HEK293 (cell line): Measurements from ENCODE around the gene UCK1.
"Not testable (repeated sequence)": the region's sequence is repeated elsewhere in the genome, so short reads cannot be mapped to it uniquely, and the experiment has no call there.

Experiments
- CTCF ChIA-PET: fragments of 350-600 bp; formaldehyde crosslinking; extraction: SDS; loops from one replicate; lab custom pipeline; 2021; ENCODE audit warnings: antibody characterized with exemption; lab: Yijun Ruan, JAX
- POLR2A ChIA-PET: fragments of 300-600 bp; formaldehyde crosslinking; extraction: SDS; loops from one replicate; lab custom pipeline; 2020; ENCODE audit warnings: antibody characterized with exemption, inconsistent platforms; lab: Yijun Ruan, JAX
- H3K27ac ChIP-seq: fragments of 200-500 bp; sonication (Bioruptor generic); 2 replicates; pipeline ENCODE4 v1.5.1; 2014; ENCODE audit warnings: low read depth, low read length, control low read depth, inconsistent platforms; ENCODE audit errors: extremely low read depth
- H3K36me3 ChIP-seq, 2 experiments: fragments of 200-500 bp in 1 of 2; sonication (Bioruptor generic) in 1 of 2; 1 replicate in 1 of 2; 2 replicates in 1 of 2; pipeline ENCODE4 v1.5.1; 2014 to 2017; ENCODE audit warnings: inconsistent platforms in 2 of 2, low read length in 2 of 2; ENCODE audit not compliant: control insufficient read depth in 2 of 2, insufficient read depth in 1 of 2
- H3K4me1 ChIP-seq: fragments of 200-500 bp; sonication (Bioruptor generic); 2 replicates; pipeline ENCODE4 v1.5.1; 2014; ENCODE audit warnings: mild to moderate bottlenecking, low read length, inconsistent platforms; ENCODE audit not compliant: control insufficient read depth, insufficient read depth
- H3K4me3 ChIP-seq: 2 replicates; pipeline ENCODE4 v1.5.1; 2011; ENCODE audit warnings: low read depth, mild to moderate bottlenecking, control low read depth, low read length, moderate library complexity
- H3K9me3 ChIP-seq: fragments of 200-500 bp; sonication (Bioruptor generic); 2 replicates; pipeline ENCODE4 v1.5.1; 2014; ENCODE audit warnings: low read depth, low read length, inconsistent platforms; ENCODE audit not compliant: control insufficient read depth, insufficient read depth
- BCL11A ChIP-seq: fragments of 450-650 bp; formaldehyde crosslinking; IDR thresholded peaks from 2 replicates; pipeline ENCODE4 v1.5.1; 2016; ENCODE audit warnings: low read depth, missing biosample characterization, missing genetic modification characterization
- FEZF1 ChIP-seq: fragments of 450-650 bp; formaldehyde crosslinking; IDR thresholded peaks from 2 replicates; pipeline ENCODE4 v1.5.1; 2016; ENCODE audit warnings: missing biosample characterization, missing genetic modification characterization
- KLF17 ChIP-seq: fragments of 450-650 bp; formaldehyde crosslinking; IDR thresholded peaks from 2 replicates; pipeline ENCODE4 v1.5.1; 2016; ENCODE audit warnings: missing biosample characterization, missing genetic modification characterization
- KLF8 ChIP-seq: fragments of 450-650 bp; formaldehyde crosslinking; IDR thresholded peaks from 2 replicates; pipeline ENCODE4 v1.5.1; 2016; ENCODE audit warnings: missing biosample characterization, missing genetic modification characterization
- MYNN ChIP-seq: fragments of 450-650 bp; formaldehyde crosslinking; IDR thresholded peaks from 2 replicates; pipeline ENCODE4 v1.5.1; 2016; ENCODE audit warnings: missing biosample characterization, missing genetic modification characterization, borderline replicate concordance
- ZFP41 ChIP-seq: fragments of 450-650 bp; formaldehyde crosslinking; IDR thresholded peaks from 2 replicates; pipeline ENCODE4 v1.5.1; 2016; ENCODE audit warnings: missing biosample characterization, missing genetic modification characterization, borderline replicate concordance
- ZIC2 ChIP-seq: fragments of 450-650 bp; formaldehyde crosslinking; IDR thresholded peaks from 2 replicates; pipeline ENCODE4 v1.5.1; 2016; ENCODE audit warnings: missing biosample characterization, missing genetic modification characterization
- ZNF112 ChIP-seq: fragments of 450-650 bp; formaldehyde crosslinking; IDR thresholded peaks from 2 replicates; pipeline ENCODE4 v1.5.0; 2017; ENCODE audit warnings: missing biosample characterization, missing genetic modification characterization
- ZNF138 ChIP-seq: fragments of 450-650 bp; formaldehyde crosslinking; IDR thresholded peaks from 2 replicates; pipeline ENCODE4 v1.5.1; 2016; ENCODE audit warnings: missing biosample characterization, missing genetic modification characterization, borderline replicate concordance
- ZNF146 ChIP-seq: fragments of 450-650 bp; formaldehyde crosslinking; IDR thresholded peaks from 2 replicates; pipeline ENCODE4 v1.5.1; 2016; ENCODE audit warnings: missing biosample characterization, missing genetic modification characterization
- ZNF148 ChIP-seq: fragments of 450-650 bp; formaldehyde crosslinking; IDR thresholded peaks from 2 replicates; pipeline ENCODE4 v1.5.0; 2017; ENCODE audit warnings: missing biosample characterization, missing genetic modification characterization, borderline replicate concordance
- ZNF239 ChIP-seq: fragments of 450-650 bp; formaldehyde crosslinking; IDR thresholded peaks from 2 replicates; pipeline ENCODE4 v1.5.1; 2016; ENCODE audit warnings: missing biosample characterization, missing genetic modification characterization
- ZNF311 ChIP-seq: fragments of 450-650 bp; formaldehyde crosslinking; IDR thresholded peaks from 2 replicates; pipeline ENCODE4 v1.5.1; 2017; ENCODE audit warnings: missing biosample characterization, missing genetic modification characterization, borderline replicate concordance
- ZNF416 ChIP-seq: fragments of 450-650 bp; formaldehyde crosslinking; IDR thresholded peaks from 2 replicates; pipeline ENCODE4 v1.5.1; 2016; ENCODE audit warnings: missing biosample characterization, missing genetic modification characterization
- ZNF426 ChIP-seq: fragments of 450-650 bp; formaldehyde crosslinking; IDR thresholded peaks from 2 replicates; pipeline ENCODE4 v1.5.1; 2017; ENCODE audit warnings: missing biosample characterization, missing genetic modification characterization, mild to moderate bottlenecking, inconsistent platforms, moderate library complexity
- ZNF530 ChIP-seq: fragments of 450-650 bp; formaldehyde crosslinking; IDR thresholded peaks from 2 replicates; pipeline ENCODE4 v1.5.1; 2016; ENCODE audit warnings: low read depth, missing biosample characterization, missing genetic modification characterization
- ZNF658 ChIP-seq: fragments of 450-650 bp; formaldehyde crosslinking; IDR thresholded peaks from 2 replicates; pipeline ENCODE4; 2016; ENCODE audit warnings: missing biosample characterization, missing genetic modification characterization
- ZNF670 ChIP-seq: fragments of 450-650 bp; formaldehyde crosslinking; IDR thresholded peaks from 2 replicates; pipeline ENCODE4 v1.5.1; 2016; ENCODE audit warnings: missing biosample characterization, missing genetic modification characterization, low read depth
- ZNF76 ChIP-seq: fragments of 450-650 bp; formaldehyde crosslinking; IDR thresholded peaks from 2 replicates; pipeline ENCODE4; 2016; ENCODE audit warnings: low read depth, missing biosample characterization, missing genetic modification characterization, borderline replicate concordance
- ZNF843 ChIP-seq: fragments of 450-650 bp; formaldehyde crosslinking; IDR thresholded peaks from 2 replicates; pipeline ENCODE4 v1.5.1; 2016; ENCODE audit warnings: missing biosample characterization, missing genetic modification characterization
- ZSCAN30 ChIP-seq: fragments of 450-650 bp; IDR thresholded peaks from 2 replicates; pipeline ENCODE4 v1.5.1; 2018; ENCODE audit warnings: missing biosample characterization, mild to moderate bottlenecking, missing genetic modification characterization, moderate library complexity
- ZSCAN5A ChIP-seq: fragments of 450-650 bp; formaldehyde crosslinking; IDR thresholded peaks from 2 replicates; pipeline ENCODE4 v1.5.1; 2016; ENCODE audit warnings: missing biosample characterization, missing genetic modification characterization
- ZXDB ChIP-seq: fragments of 450-650 bp; formaldehyde crosslinking; IDR thresholded peaks from 2 replicates; pipeline ENCODE4 v1.5.1; 2016; ENCODE audit warnings: missing biosample characterization, missing genetic modification characterization

Gene UCK1

GRCh38 chr9:131516100-131516499 lies 15.0 kb downstream of the UCK1 start (continued):
- no peak for TF ChIP-seq FEZF1 (tag by site-specific recombination)
- TF ChIP-seq ZNF530 (tag by site-specific recombination), result no peak
- TF ChIP-seq ZNF239 (tag by site-specific recombination), result no peak
- TF ChIP-seq ZNF670, result no peak

- peaks cover 12 to 99% of the 10 kb centered on the region in 2 experiments for H3K36me3 ChIP-seq
- POLR2A ChIA-PET, H3K4me1 ChIP-seq, H3K9me3 ChIP-seq, CTCF ChIA-PET, H3K4me3 ChIP-seq, H3K27ac ChIP-seq: not testable (repeated sequence)
Measured at GRCh38 chr9:131515559-131516031, 15.5 kb downstream of the UCK1 start.

GRCh38 chr9:131513177-131513576 lies 17.9 kb downstream of the UCK1 start:
- Histone ChIP-seq H3K9me3 (no peaks in the 10 kb centered on the region), H3K27ac (no peak overlapping the region), H3K4me3 (no peak overlapping the region), H3K36me3 (peaks cover 17 to 96% of the 10 kb centered on the region in 2 experiments), H3K4me1 (no peaks in the 10 kb centered on the region)
- ChIA-PET CTCF (interaction anchor here (0.7 kb wide), 1 partner anchor 162 kb away, joined by 4 read pairs; no protein-coding TSS in a partner anchor), POLR2A (no interaction called here)
- TF ChIP-seq ZSCAN30 (tag by site-specific recombination), result no peak
- TF ChIP-seq MYNN (tag by site-specific recombination), result no peak
- no peak for TF ChIP-seq ZNF146 (tag by site-specific recombination)
- no peak for TF ChIP-seq ZXDB (tag by site-specific recombination)
- TF ChIP-seq ZNF416 (tag by site-specific recombination), result no peak
- no peak for TF ChIP-seq ZNF138 (tag by site-specific recombination)
- TF ChIP-seq ZNF311 (tag by site-specific recombination), result no peak
- TF ChIP-seq ZNF426 (tag by site-specific recombination), result no peak
- TF ChIP-seq ZNF843 (tag by site-specific recombination), result no peak
- no peak for TF ChIP-seq ZNF112 (tag by site-specific recombination)
- TF ChIP-seq ZNF658 (tag by site-specific recombination), result no peak
- TF ChIP-seq ZIC2, result no peak
- no peak for TF ChIP-seq ZNF148 (tag by site-specific recombination)
- no peak for TF ChIP-seq KLF17
- no peak for TF ChIP-seq ZNF76 (tag by site-specific recombination)
- no peak for TF ChIP-seq KLF8
- no peak for TF ChIP-seq ZFP41 (tag by site-specific recombination)
- TF ChIP-seq BCL11A (tag by site-specific recombination), result no peak
- no peak for TF ChIP-seq ZSCAN5A (tag by site-specific recombination)
